GM12873 (cell line): ENCODE data around the gene MYO1A.

ENCODE experiments used
- CTCF ChIP-seq: IDR thresholded peaks from 2 replicates; pipeline ENCODE4 v1.5.1; 2012; ENCODE audit warnings: low read depth, mild to moderate bottlenecking, moderate library complexity, low read length, control low read depth; ENCODE audit not compliant: insufficient read depth; ENCODE audit errors: missing control alignments

MYO1A gene

GRCh38 chr12:57005980-57006808 is 43.7 kb downstream of the MYO1A start, which contains the start of gene ZBTB39:
ZBTB39 (minus strand) TSS chr12:57006546; CDS start chr12:57004917, 1,629 bp downstream.
- peak; percentile 62 for TF ChIP-seq CTCF

GRCh38 chr12:57004651-57005050 is 45.3 kb downstream of the MYO1A start:
- TF ChIP-seq CTCF: no peak

- TF ChIP-seq CTCF: no peak
Measured at GRCh38 chr12:57003395-57003794, 46.5 kb downstream of the MYO1A start.

- TF ChIP-seq CTCF: peak; percentile 89
Measured at GRCh38 chr12:57001448-57001906, 48.5 kb downstream of the MYO1A start.

GRCh38 chr12:57000393-57000792 is 49.5 kb downstream of the MYO1A start:
- TF ChIP-seq CTCF: no peak

GRCh38 chr12:56999456-56999855 is 50.5 kb downstream of the MYO1A start:
- TF ChIP-seq CTCF: no peak

GRCh38 chr12:56998981-56999380 is 50.9 kb downstream of the MYO1A start:
- no peak for TF ChIP-seq CTCF
